ENCODE results near the gene ITGA11. TPM values are rescaled to one million over a fixed set of nuclear protein-coding genes. Genes with fewer than 3 reads are reported as not detected.

The ITGA11 gene
- total RNA-seq, 1 experiment from 2014 or later: 0.70 TPM

DNA sequence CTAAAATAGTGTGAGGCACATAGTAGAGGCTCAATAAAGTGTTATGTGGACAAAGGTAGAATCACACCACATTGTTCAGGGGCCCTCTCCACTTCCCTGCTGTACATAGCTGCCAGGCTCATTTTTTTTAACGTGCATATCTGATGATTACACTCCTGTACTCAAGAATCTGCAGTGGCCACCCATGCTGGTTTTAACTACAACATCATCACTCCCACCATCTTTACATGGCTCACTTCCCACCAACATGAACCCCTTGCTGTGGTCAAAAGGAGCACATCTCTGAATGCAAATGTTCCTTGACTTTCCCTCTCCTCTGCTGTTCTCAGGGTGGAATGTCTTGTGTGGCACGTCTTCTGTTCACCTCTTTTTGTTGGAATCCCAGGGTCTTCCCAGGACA is 77.7 kb downstream of the ITGA11 start:
- Histone ChIP-seq H3K9me2 (ENCODE audit: insufficient read depth) (no peaks in the 10 kb centered on the region), H4K20me1 (ENCODE audit: insufficient read depth) (no peaks in the 10 kb centered on the region), H2AFZ (no peak overlapping the region), H3K4me1 (replicated peaks; ENCODE audit: insufficient read depth) (peaks cover 39% of the 10 kb centered on the region), H3K36me3 (ENCODE audit: low read depth) (no peaks in the 10 kb centered on the region), H3K4me2 (peak overlapping the region; percentile 47), H3K27me3 (ENCODE audit: insufficient read depth, low read depth) (no peaks in the 10 kb centered on the region), H3K9me3 (ENCODE audit: insufficient read depth, low read depth) (no peaks in the 10 kb centered on the region), H3K27ac (peak overlapping the region; percentile 90), H3K4me3 (no peak overlapping the region), H3K79me2 (ENCODE audit: low read depth) (no peaks in the 10 kb centered on the region), H3F3A (ENCODE audit: insufficient read depth, low read depth) (peaks cover 22% of the 10 kb centered on the region; the same call in 1 of the 2 replicates)
- intact Hi-C loops (cut with micrococcal nuclease; ENCODE audit: unreplicated experiment): no loop called here
- CTCF ChIA-PET: no interaction called here
- POLR2A ChIA-PET (ENCODE audit: unreplicated experiment): no interaction called here
- no peak for DNase-seq
- BruUV-seq (replicated peaks): no TSS peak
- no peak for TF ChIP-seq EZH2 (IDR thresholded peaks at IDR 0.05; ENCODE audit: low read depth)
- TF ChIP-seq, protein P1, sequence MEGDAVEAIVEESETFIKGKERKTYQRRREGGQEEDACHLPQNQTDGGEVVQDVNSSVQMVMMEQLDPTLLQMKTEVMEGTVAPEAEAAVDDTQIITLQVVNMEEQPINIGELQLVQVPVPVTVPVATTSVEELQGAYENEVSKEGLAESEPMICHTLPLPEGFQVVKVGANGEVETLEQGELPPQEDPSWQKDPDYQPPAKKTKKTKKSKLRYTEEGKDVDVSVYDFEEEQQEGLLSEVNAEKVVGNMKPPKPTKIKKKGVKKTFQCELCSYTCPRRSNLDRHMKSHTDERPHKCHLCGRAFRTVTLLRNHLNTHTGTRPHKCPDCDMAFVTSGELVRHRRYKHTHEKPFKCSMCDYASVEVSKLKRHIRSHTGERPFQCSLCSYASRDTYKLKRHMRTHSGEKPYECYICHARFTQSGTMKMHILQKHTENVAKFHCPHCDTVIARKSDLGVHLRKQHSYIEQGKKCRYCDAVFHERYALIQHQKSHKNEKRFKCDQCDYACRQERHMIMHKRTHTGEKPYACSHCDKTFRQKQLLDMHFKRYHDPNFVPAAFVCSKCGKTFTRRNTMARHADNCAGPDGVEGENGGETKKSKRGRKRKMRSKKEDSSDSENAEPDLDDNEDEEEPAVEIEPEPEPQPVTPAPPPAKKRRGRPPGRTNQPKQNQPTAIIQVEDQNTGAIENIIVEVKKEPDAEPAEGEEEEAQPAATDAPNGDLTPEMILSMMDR (conservative IDR thresholded peaks at IDR 0.05): no peak

- no peaks in the 10 kb centered on the region for H3K9me3 ChIP-seq (ENCODE audit: insufficient read depth, low read depth)
- H4K20me1 ChIP-seq (ENCODE audit: insufficient read depth): no peaks in the 10 kb centered on the region
- no peak for DNase-seq
- H3K79me2 ChIP-seq (ENCODE audit: low read depth): no peaks in the 10 kb centered on the region
- ChIA-PET POLR2A (ENCODE audit: unreplicated experiment) (interaction anchor here (0.7 kb wide), 1 partner anchor 46 kb away, joined by 4 read pairs; no protein-coding TSS in a partner anchor), CTCF (no interaction called here)
- H3K4me2 ChIP-seq: no peak overlapping the region
- no TSS peak for BruUV-seq (replicated peaks)
- peak overlapping the region; percentile 90 for H3K27ac ChIP-seq
- H3K4me3 ChIP-seq: no peak overlapping the region
- intact Hi-C loops (cut with micrococcal nuclease; ENCODE audit: unreplicated experiment): no loop called here
- no peak overlapping the region for H2AFZ ChIP-seq
- no peaks in the 10 kb centered on the region for H3K36me3 ChIP-seq (ENCODE audit: low read depth)
- H3K27me3 ChIP-seq (ENCODE audit: insufficient read depth, low read depth): no peaks in the 10 kb centered on the region
- TF ChIP-seq, protein P1 (conservative IDR thresholded peaks at IDR 0.05): no peak
- no peak for TF ChIP-seq EZH2 (IDR thresholded peaks at IDR 0.05; ENCODE audit: low read depth)
- peaks cover 22% of the 10 kb centered on the region; the same call in 1 of the 2 replicates for H3F3A ChIP-seq (ENCODE audit: insufficient read depth, low read depth)
- peaks cover 39% of the 10 kb centered on the region for H3K4me1 ChIP-seq (replicated peaks; ENCODE audit: insufficient read depth)
- H3K9me2 ChIP-seq (ENCODE audit: insufficient read depth): no peaks in the 10 kb centered on the region
Measured at GRCh38 chr15:68353421-68354135, 78.4 kb downstream of the ITGA11 start.

GRCh38 chr15:68352401-68353062 is 79.4 kb downstream of the ITGA11 start:
- H4K20me1 ChIP-seq (ENCODE audit: insufficient read depth): no peaks in the 10 kb centered on the region
- H3K4me3 ChIP-seq: no peak overlapping the region
- intact Hi-C loops (cut with micrococcal nuclease; ENCODE audit: unreplicated experiment): no loop called here
- peaks cover 22% of the 10 kb centered on the region; the same call in 1 of the 2 replicates for H3F3A ChIP-seq (ENCODE audit: insufficient read depth, low read depth)
- H3K36me3 ChIP-seq (ENCODE audit: low read depth): no peaks in the 10 kb centered on the region
- H3K4me2 ChIP-seq: peak overlapping the region; percentile 46
- H3K27ac ChIP-seq: peak overlapping the region; percentile 90
- TF ChIP-seq EZH2 (IDR thresholded peaks at IDR 0.05; ENCODE audit: low read depth): no peak
- TF ChIP-seq, protein P1 (conservative IDR thresholded peaks at IDR 0.05): no peak
- POLR2A ChIA-PET (ENCODE audit: unreplicated experiment): interaction anchor here (0.8 kb wide), 1 partner anchor 149 kb away, joined by 10 read pairs; no protein-coding TSS in a partner anchor
- H2AFZ ChIP-seq: peak overlapping the region; percentile 66
- CTCF ChIA-PET: interaction anchor here (0.7 kb wide), 1 partner anchor 46 kb away, joined by 3 read pairs; no protein-coding TSS in a partner anchor
- no peaks in the 10 kb centered on the region for H3K79me2 ChIP-seq (ENCODE audit: low read depth)
- BruUV-seq (replicated peaks): TSS peak; percentile 56
- H3K9me2 ChIP-seq (ENCODE audit: insufficient read depth): no peaks in the 10 kb centered on the region
- DNase-seq: peak; percentile 45 to 68
- H3K27me3 ChIP-seq (ENCODE audit: insufficient read depth, low read depth): no peaks in the 10 kb centered on the region
- H3K4me1 ChIP-seq (replicated peaks; ENCODE audit: insufficient read depth): peaks cover 39% of the 10 kb centered on the region
- H3K9me3 ChIP-seq (ENCODE audit: insufficient read depth, low read depth): no peaks in the 10 kb centered on the region

Data from PC-9 (cell line).